Measurements from ENCODE around the gene ANGPT4.

Gene ANGPT4

DNA sequence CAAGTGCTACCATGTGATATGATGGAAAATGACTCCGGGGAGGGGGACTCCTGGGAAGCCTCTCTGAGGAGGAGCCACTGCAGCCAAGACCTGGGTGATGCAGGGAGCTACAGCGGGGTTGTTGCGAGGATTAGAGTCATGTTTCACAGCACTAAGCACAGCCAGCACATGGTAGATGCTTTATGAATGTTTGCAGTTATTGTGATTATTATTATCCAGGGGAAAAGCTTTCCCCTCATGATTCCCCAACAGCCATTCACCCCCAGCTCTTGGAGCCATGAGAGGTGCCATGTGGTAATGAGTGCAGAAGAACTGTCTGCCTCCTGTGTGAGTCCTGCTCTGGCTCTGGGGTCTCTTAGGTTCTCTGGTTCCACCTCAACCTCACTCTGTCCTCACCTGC lies 46.1 kb upstream of the ANGPT4 start:
- Histone ChIP-seq H3K36me3 (ENCODE audit: low read length) (no peaks in the 10 kb centered on the region), H2AFZ (ENCODE audit: low read depth, low read length, severe bottlenecking) (no peak overlapping the region), H3K9me2 (replicated peaks; ENCODE audit: insufficient read depth, low read length) (no peaks in the 10 kb centered on the region), H3K27me3 (ENCODE audit: low read length) (no peaks in the 10 kb centered on the region), H4K20me1 (ENCODE audit: low read depth, low read length) (no peaks in the 10 kb centered on the region), H3K4me2 (ENCODE audit: low read depth, low read length, poor library complexity, severe bottlenecking) (no peak overlapping the region), H3K4me3 (ENCODE audit: insufficient read depth, low read length, poor library complexity, severe bottlenecking) (no peak overlapping the region), H3K9ac (ENCODE audit: low read length) (no peak overlapping the region), H3K27ac (ENCODE audit: low read depth, low read length) (no peak overlapping the region), H3K9me3 (ENCODE audit: insufficient read depth, low read length) (no peaks in the 10 kb centered on the region), H3K79me2 (ENCODE audit: insufficient read depth, low read length) (no peaks in the 10 kb centered on the region), H3F3A (ENCODE audit: insufficient read depth) (no peaks in the 10 kb centered on the region)
- TF ChIP-seq EZH2phosphoT487 (conservative IDR thresholded peaks at IDR 0.05; ENCODE audit: low read length) = no peak
- TF ChIP-seq, protein P1, sequence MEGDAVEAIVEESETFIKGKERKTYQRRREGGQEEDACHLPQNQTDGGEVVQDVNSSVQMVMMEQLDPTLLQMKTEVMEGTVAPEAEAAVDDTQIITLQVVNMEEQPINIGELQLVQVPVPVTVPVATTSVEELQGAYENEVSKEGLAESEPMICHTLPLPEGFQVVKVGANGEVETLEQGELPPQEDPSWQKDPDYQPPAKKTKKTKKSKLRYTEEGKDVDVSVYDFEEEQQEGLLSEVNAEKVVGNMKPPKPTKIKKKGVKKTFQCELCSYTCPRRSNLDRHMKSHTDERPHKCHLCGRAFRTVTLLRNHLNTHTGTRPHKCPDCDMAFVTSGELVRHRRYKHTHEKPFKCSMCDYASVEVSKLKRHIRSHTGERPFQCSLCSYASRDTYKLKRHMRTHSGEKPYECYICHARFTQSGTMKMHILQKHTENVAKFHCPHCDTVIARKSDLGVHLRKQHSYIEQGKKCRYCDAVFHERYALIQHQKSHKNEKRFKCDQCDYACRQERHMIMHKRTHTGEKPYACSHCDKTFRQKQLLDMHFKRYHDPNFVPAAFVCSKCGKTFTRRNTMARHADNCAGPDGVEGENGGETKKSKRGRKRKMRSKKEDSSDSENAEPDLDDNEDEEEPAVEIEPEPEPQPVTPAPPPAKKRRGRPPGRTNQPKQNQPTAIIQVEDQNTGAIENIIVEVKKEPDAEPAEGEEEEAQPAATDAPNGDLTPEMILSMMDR (IDR thresholded peaks at IDR 0.05; ENCODE audit: insufficient read depth, low read length, poor library complexity, severe bottlenecking) = no peak

GRCh38 chr20:961768-962167 lies 45.6 kb upstream of the ANGPT4 start:
- H3K36me3 ChIP-seq (ENCODE audit: low read length) = no peaks in the 10 kb centered on the region
- H3K27ac ChIP-seq (ENCODE audit: low read depth, low read length) = no peak overlapping the region
- no peaks in the 10 kb centered on the region for H3K79me2 ChIP-seq (ENCODE audit: insufficient read depth, low read length)
- H3K9ac ChIP-seq (ENCODE audit: low read length) = no peak overlapping the region
- H3K27me3 ChIP-seq (ENCODE audit: low read length) = no peaks in the 10 kb centered on the region
- H2AFZ ChIP-seq (ENCODE audit: low read depth, low read length, severe bottlenecking) = no peak overlapping the region
- no peaks in the 10 kb centered on the region for H3F3A ChIP-seq (ENCODE audit: insufficient read depth)
- H3K4me3 ChIP-seq (ENCODE audit: insufficient read depth, low read length, poor library complexity, severe bottlenecking) = no peak overlapping the region
- H3K9me2 ChIP-seq (replicated peaks; ENCODE audit: insufficient read depth, low read length) = no peaks in the 10 kb centered on the region
- H4K20me1 ChIP-seq (ENCODE audit: low read depth, low read length) = no peaks in the 10 kb centered on the region
- no peak for TF ChIP-seq EZH2phosphoT487 (conservative IDR thresholded peaks at IDR 0.05; ENCODE audit: low read length)
- TF ChIP-seq, protein P1 (IDR thresholded peaks at IDR 0.05; ENCODE audit: insufficient read depth, low read length, poor library complexity, severe bottlenecking) = no peak
- no peaks in the 10 kb centered on the region for H3K9me3 ChIP-seq (ENCODE audit: insufficient read depth, low read length)
- H3K4me2 ChIP-seq (ENCODE audit: low read depth, low read length, poor library complexity, severe bottlenecking) = no peak overlapping the region

GRCh38 chr20:959996-960615 lies 44.0 kb upstream of the ANGPT4 start:
- no peaks in the 10 kb centered on the region for H3K36me3 ChIP-seq (ENCODE audit: low read length)
- H3K79me2 ChIP-seq (ENCODE audit: insufficient read depth, low read length) = no peaks in the 10 kb centered on the region
- H4K20me1 ChIP-seq (ENCODE audit: low read depth, low read length) = no peaks in the 10 kb centered on the region
- H3K27me3 ChIP-seq (ENCODE audit: low read length) = no peaks in the 10 kb centered on the region
- TF ChIP-seq, protein P1 (IDR thresholded peaks at IDR 0.05; ENCODE audit: insufficient read depth, low read length, poor library complexity, severe bottlenecking) = no peak
- TF ChIP-seq EZH2phosphoT487 (conservative IDR thresholded peaks at IDR 0.05; ENCODE audit: low read length) = no peak
- H3K4me3 ChIP-seq (ENCODE audit: insufficient read depth, low read length, poor library complexity, severe bottlenecking) = no peak overlapping the region
- no peak overlapping the region for H3K27ac ChIP-seq (ENCODE audit: low read depth, low read length)
- no peak overlapping the region for H2AFZ ChIP-seq (ENCODE audit: low read depth, low read length, severe bottlenecking)
- no peak overlapping the region for H3K4me2 ChIP-seq (ENCODE audit: low read depth, low read length, poor library complexity, severe bottlenecking)
- H3K9ac ChIP-seq (ENCODE audit: low read length) = no peak overlapping the region
- H3K9me2 ChIP-seq (replicated peaks; ENCODE audit: insufficient read depth, low read length) = no peaks in the 10 kb centered on the region
- no peaks in the 10 kb centered on the region for H3F3A ChIP-seq (ENCODE audit: insufficient read depth)
- no peaks in the 10 kb centered on the region for H3K9me3 ChIP-seq (ENCODE audit: insufficient read depth, low read length)

Data from SU-DHL-6 (cell line).